Measurements from ENCODE around the gene HOXA9.

The HOXA9 gene

GRCh38 chr7:27157702-27158431 lies 7.5 kb downstream of the HOXA9 start:
- in situ Hi-C loops (cut with MboI; ENCODE audit: low sequenced_read_pairs) = no loop called here

- in situ Hi-C loops (cut with MboI; ENCODE audit: low sequenced_read_pairs) = no loop called here
Observed at GRCh38 chr7:27156916-27157701, 8.2 kb downstream of the HOXA9 start.

- in situ Hi-C loops (cut with MboI; ENCODE audit: low sequenced_read_pairs) = no loop called here
Observed at GRCh38 chr7:27156508-27156898, 8.8 kb downstream of the HOXA9 start, which contains the start of gene HOXA7. TSS of gene HOXA7 (minus strand) at chr7:27156675. CDS start at chr7:27156545, 130 bp downstream.

GRCh38 chr7:27155816-27156507 lies 9.4 kb downstream of the HOXA9 start:
- in situ Hi-C loops (cut with MboI; ENCODE audit: low sequenced_read_pairs) = no loop called here

- in situ Hi-C loops (cut with MboI; ENCODE audit: low sequenced_read_pairs) = no loop called here
Observed at GRCh38 chr7:27154901-27155815, 10.2 kb downstream of the HOXA9 start.

- in situ Hi-C loops (cut with MboI; ENCODE audit: low sequenced_read_pairs) = no loop called here
Observed at GRCh38 chr7:27154369-27154768, 11.0 kb downstream of the HOXA9 start.

- in situ Hi-C loops (cut with MboI; ENCODE audit: low sequenced_read_pairs) = no loop called here
Observed at GRCh38 chr7:27153526-27153925, 11.8 kb downstream of the HOXA9 start.

- in situ Hi-C loops (cut with MboI; ENCODE audit: low sequenced_read_pairs) = no loop called here
Observed at GRCh38 chr7:27152816-27153442, 12.4 kb downstream of the HOXA9 start.

- in situ Hi-C loops (cut with MboI; ENCODE audit: low sequenced_read_pairs) = no loop called here
Observed at GRCh38 chr7:27151931-27152815, 13.2 kb downstream of the HOXA9 start, which contains the start of gene HOXA3. TSS of gene HOXA3 (minus strand) at chr7:27152583. CDS start at chr7:27110640, 41,943 bp downstream.

GRCh38 chr7:27151341-27151930 lies 13.9 kb downstream of the HOXA9 start:
- in situ Hi-C loops (cut with MboI; ENCODE audit: low sequenced_read_pairs) = no loop called here

GRCh38 chr7:27150568-27151340 lies 14.6 kb downstream of the HOXA9 start:
- in situ Hi-C loops (cut with MboI; ENCODE audit: low sequenced_read_pairs) = no loop called here

- in situ Hi-C loops (cut with MboI; ENCODE audit: low sequenced_read_pairs) = loop anchor here (10.0 kb wide), 1 partner anchor 295 kb away; no protein-coding TSS in a partner anchor
Observed at GRCh38 chr7:27149842-27150567, 15.3 kb downstream of the HOXA9 start.

- in situ Hi-C loops (cut with MboI; ENCODE audit: low sequenced_read_pairs) = loop anchor here (10.0 kb wide), 1 partner anchor 294 kb away; no protein-coding TSS in a partner anchor
Observed at GRCh38 chr7:27148756-27149641, 16.3 kb downstream of the HOXA9 start.

GRCh38 chr7:27148031-27148755 lies 17.1 kb downstream of the HOXA9 start:
- in situ Hi-C loops (cut with MboI; ENCODE audit: low sequenced_read_pairs) = loop anchor here (10.0 kb wide), 1 partner anchor 293 kb away; no protein-coding TSS in a partner anchor

Measured in HL-60/S4 treated with phorbol 12-myristate 13-acetate at 8.2 ng/mL for 4 days and 3 days (cell line).